Frontal cortex (tissue), 4 donors: ENCODE measurements around the gene CADM2. TPM values are rescaled to one million over a fixed set of nuclear protein-coding genes. Genes with fewer than 3 reads are reported as not detected.
"Not testable (repeated sequence)": the region's sequence is repeated elsewhere in the genome, so short reads cannot be mapped to it uniquely, and the experiment has no call there.

ENCODE experiments used
- DNase-seq, 2 donors: peaks; one replicate each; pipeline ENCODE4 v3.0.0; 2012; ENCODE audit warnings: low spot score in 2 of 2
- FAIRE-seq: peaks from 2 replicates; lab custom pipeline; 2012; peaks lifted over from hg19 to GRCh38; lab: Jason Lieb, UNC
- total RNA-seq: library from RNA; depleted of rRNA; stranded (reverse); fragments of >200 nt; gene quantifications from one replicate; pipeline ENCODE4 v1.2.3, GENCODE V29; 2014
- donor health status: control.
- donor health status: control.
- donor health status: control.

CADM2 gene
- 64.8 TPM for total RNA-seq

- DNase-seq = peak; percentile 89 to 91
- no peak for FAIRE-seq
Measured at GRCh38 chr3:84958495-84959469, at the start of gene CADM2. TSS of gene CADM2 (plus strand) at chr3:84958989.

- FAIRE-seq, DNase-seq: not testable (repeated sequence)
Measured at GRCh38 chr3:84918592-84918991, 40.2 kb upstream of the CADM2 start.

DNA sequence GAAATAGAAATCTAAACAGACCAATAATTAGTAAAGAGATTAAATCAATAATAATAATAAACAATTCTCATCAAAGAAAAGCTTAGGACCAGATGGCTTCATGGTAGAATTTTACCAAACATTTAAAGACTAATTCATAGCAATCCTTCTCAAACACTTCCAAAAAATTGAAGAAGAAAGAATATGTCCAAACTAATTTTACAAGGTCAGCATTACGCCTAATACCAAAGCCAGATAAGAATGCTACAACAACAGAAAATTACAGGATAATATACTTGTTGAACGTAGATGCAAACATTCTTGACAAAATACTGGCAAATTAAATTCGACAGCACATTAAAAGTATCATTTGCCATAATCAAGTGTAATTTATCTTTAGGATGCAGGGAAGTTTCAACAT lies 36.1 kb upstream of the CADM2 start:
- no peak for DNase-seq
- FAIRE-seq = no peak

- FAIRE-seq (no peak), DNase-seq (no peak)
Measured at GRCh38 chr3:84925571-84925970, 33.2 kb upstream of the CADM2 start.

DNA sequence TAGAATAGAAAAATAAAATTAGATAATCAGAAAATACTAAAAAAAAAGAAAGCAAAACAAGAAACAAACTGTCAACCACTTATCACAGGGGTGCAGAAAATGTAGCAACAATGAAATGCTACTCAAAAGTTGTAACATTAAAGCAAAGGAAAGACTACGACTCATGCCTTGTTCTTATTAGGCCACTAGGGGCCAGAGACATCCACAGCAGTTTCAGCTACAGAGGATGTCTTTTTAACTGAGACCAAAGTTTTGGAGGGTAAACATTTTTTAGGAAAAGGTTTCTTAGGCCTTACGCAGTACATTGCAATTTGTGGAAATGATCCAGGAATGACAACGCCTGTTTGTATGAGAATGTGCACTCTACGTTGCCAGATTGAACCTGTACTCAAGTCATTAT lies 15.4 kb upstream of the CADM2 start:
- no peak for FAIRE-seq
- no peak for DNase-seq

DNA sequence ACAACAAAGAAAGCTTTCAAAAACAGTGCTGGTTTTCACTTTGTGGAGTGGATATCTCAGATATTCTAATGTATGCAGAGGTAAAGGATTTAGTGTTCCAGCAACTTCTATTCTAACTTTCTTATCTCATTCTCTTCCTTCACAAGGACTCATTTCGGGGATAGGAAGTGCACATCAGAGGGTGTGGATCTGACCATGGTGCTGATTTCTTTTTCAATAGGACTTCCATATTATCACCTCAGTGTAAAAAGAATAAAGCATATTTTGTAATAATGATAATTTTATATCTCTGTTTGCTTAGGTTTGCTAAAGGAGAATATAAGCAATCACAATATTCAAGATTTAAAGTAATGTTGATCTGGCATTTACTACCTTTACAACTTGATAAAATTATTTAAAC lies 12.5 kb upstream of the CADM2 start:
- FAIRE-seq (no peak), DNase-seq (no peak)

DNA sequence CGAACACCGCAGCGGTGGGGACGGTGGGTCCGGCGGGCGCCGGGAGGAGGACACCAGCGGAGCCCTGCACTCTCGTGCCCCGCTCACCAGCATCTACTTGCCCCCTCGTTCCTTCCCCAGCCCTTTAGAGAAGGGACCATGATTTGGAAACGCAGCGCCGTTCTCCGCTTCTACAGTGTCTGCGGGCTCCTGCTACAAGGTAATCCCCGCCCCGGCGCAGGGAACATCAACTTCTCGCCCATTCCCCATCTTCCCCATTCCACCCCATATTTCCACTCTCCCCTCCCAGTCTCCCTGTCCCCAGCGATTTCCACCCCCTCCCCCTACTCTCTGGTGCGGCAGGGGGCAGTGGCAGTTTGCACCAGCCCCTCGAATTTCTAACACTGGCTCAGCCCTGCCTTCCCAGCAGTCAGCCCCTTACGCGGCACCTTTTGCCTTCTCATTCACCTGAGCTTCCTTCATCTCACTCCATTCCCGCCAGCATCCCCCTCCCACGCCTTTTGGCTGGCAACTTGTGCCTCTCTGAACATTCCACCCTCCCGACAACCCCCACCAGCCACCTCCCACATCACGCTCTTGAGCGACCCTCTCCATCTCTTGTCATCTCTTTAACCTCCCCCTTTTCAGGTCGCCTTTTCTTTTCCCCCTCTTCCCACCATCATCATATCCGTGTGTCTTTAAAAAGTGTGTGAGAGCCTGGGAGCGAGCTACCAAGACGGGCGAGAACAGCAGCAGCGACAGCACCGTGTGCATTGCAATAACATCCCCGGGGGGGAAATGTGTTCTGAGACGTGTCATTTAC lies 882 bp downstream of the CADM2 start:
- no peak for DNase-seq
- no peak for FAIRE-seq

DNA sequence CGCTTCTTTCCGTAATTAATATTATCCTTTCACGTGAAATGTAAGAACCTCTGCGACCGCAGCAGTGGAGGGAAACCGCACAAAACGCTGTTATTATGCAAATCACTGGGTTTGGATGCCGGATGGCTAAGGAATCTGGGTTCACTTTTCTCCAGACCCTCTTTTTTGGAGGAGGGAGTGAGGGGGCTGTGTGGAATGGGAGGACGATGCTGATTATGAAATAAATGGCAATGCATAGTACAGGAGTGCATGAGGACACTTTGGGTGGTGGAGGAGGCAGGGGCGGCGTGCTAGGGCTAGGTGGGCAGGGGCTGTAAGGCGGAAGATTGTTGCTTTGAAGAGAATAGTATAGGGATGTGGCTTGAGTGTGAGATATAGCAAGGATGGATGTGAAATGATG lies 1.8 kb downstream of the CADM2 start:
- FAIRE-seq = no peak
- DNase-seq = no peak

DNA sequence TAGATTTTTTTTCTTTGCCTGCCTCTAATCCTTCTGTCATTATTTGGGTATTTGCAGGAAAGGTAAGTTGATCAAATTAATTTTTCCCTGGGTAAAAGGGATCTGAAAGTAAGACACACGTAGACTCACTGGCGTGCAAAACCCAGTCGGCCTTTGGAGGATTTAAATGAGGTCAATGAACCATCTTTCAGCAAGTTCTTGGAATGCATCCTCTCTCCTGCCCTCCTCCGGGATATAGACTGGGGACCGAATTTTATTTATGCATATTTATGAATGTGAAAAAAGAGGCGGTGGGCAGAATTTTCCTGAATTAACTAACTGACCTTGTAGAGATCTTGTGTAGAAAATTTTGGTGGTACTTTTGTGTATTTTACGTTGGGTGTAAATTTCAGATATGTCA lies 2.2 kb downstream of the CADM2 start:
- FAIRE-seq (no peak), DNase-seq (no peak)

- FAIRE-seq (no peak), DNase-seq (no peak)
Measured at GRCh38 chr3:84961521-84962255, 2.9 kb downstream of the CADM2 start.

DNA sequence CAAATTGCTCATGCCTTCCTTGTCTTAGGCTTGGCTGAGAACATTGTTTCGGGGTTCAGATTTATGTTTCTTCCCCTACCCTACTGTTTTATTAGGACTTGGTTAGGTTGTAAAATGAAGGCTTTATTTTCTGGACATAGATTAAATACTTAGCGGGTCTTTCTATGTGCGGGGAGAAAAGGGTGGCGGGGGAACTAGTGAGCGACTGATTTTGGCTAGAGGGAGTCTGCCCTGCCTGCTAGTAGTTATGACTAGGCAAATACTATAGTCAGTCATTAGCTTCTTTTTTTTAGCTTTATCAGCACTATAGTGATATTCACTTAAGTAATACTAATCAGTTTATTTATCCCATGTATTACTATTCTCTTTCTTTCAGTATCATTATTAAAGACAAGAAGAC lies 3.6 kb downstream of the CADM2 start:
- no peak for FAIRE-seq

DNA sequence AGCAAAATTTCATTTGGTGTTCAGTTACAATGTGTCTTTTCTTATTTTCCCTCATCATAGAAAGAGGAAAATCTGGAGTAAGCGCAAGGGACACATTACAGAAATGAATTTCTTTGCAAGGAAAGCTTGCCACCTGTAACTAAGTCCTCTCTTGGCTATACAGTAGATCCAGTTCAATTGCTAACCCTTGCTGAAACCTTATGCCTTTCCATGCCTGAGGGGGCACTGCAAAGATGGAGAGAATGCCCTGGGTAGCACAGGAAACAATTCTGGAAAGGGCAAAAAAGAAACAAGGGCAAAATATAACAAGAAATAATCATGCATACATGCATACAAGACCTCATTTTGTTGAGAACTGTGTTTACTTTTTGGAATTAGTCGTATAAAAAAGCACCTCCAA lies 4.3 kb downstream of the CADM2 start:
- FAIRE-seq (no peak), DNase-seq (no peak)

More for the DNA sequence above, 3.6 kb downstream of the CADM2 start:
- DNase-seq = no peak

GRCh38 chr3:84965141-84965540 lies 6.4 kb downstream of the CADM2 start:
- DNase-seq (no peak), FAIRE-seq (no peak)

DNA sequence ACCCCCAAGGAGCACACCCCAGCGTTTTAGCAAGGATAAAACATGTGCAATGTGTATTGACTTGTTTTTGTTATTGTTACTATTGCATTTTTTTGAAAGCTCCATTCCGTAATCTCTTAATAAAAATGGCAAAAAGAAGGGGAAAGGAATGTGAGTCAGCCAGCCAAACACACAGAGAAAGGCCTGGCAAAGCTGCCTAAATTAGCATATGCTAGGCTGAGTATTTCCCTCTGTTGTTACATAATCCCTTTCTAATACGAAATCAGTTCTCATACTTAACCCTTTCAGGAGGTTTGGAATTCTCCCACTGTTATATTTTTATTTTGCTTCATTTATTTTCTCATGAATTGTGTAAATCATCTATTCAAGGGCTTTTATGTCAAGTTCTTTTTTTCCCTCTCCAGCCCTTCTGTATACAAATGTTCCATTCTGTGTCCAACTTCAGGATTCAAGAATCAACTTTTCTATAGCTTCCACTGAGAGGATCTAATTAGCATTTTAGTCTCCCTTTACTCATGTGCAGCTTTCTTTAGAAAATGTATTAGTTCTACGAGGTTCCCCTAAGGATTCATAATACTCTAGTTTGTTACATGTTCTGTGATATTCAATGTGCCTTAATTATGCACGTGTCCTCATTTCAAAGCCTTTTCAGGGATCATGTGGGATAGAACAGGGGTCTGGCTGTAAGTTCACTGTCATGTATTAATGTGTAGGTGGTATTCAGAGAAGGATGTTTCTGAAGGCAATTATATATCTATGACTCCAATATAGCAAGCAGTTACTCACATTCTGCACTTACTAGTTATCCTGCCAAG lies 9.2 kb downstream of the CADM2 start:
- no peak for DNase-seq
- no peak for FAIRE-seq

DNA sequence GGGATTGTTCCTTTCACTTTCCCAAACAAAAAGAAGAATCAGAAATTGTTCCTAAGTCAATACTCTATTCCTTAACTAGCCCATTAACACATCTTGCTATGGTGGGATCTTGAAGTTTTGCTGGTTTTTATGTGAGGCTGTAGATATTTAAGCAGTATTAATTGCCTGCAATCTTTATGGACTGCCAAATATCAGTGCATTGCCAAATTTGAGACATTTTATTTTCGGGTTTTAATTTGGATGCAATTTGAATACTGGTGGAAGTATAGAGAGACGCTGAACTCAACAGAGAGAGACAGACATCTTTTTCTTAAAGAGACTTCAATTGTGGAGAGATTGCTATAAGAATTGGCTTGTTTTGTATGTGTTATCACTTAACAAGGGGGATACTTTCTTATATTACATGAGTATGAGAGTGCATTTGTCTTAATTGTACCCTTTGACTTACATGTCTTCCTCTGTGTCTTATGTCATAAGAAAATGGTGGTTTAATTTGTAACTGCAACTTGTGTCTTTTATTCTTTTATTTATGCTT lies 10.0 kb downstream of the CADM2 start:
- DNase-seq = no peak
- no peak for FAIRE-seq

DNA sequence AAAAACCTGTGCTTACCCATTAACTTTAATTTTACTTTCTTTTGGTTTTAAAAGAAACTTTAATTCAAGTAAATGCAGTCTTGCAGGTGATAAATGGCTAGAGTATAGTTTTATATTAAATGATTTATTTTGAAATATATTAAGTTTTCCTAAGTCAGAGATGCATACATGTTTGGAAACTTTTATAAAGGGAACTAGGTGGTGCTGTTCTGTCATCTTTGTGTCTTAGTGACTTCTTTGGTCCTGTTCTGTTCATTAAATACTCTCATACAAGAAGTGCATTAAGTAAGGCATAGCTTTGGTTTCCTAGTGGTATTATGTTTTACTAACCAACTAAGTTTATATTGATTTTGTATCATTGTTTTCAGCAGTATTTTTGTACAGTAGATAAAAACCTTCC lies 15.6 kb downstream of the CADM2 start:
- peak; percentile 95 for FAIRE-seq
- no peak for DNase-seq

GRCh38 chr3:84977021-84977420 lies 18.2 kb downstream of the CADM2 start:
- no peak for DNase-seq
- no peak for FAIRE-seq

- no peak for DNase-seq
- FAIRE-seq = no peak
Measured at GRCh38 chr3:84978843-84979242, 20.1 kb downstream of the CADM2 start.

GRCh38 chr3:84980011-84980410 lies 21.2 kb downstream of the CADM2 start:
- peak; percentile 56 for FAIRE-seq
- DNase-seq = no peak
